HepG2 (cell line): ENCODE data around the gene SNUPN. TPM values are rescaled to one million over a fixed set of nuclear protein-coding genes. Genes with fewer than 3 reads are reported as not detected.
A peak's percentile ranks its signal among the peaks of the same experiment; 100 is the strongest.

Experiments used
- HDAC6 ChIP-seq: fragments of 200-600 bp; sonication (generic); IDR thresholded peaks from 2 replicates; pipeline ENCODE4 v1.7.0; 2017; ENCODE audit warnings: mild to moderate bottlenecking, antibody characterized with exemption, low read length, low read depth
- HMG20A ChIP-seq: IDR thresholded peaks from 2 replicates; pipeline ENCODE4 v1.6.1; 2016; ENCODE audit warnings: borderline replicate concordance
- MIER3 ChIP-seq: IDR thresholded peaks from 2 replicates; pipeline ENCODE4 v1.6.1; 2016; ENCODE audit warnings: missing compliant biosample characterization, borderline replicate concordance
- MLXIP ChIP-seq: sonication (generic); formaldehyde crosslinking; IDR thresholded peaks from 2 replicates; pipeline ENCODE4 v1.9.0; 2021; ENCODE audit warnings: missing genetic modification reagents, borderline replicate concordance
- NONO ChIP-seq, 2 experiments: fragments of 450-650 bp in 1 of 2; sonication (generic) in 1 of 2; formaldehyde crosslinking in 1 of 2; IDR thresholded peaks in 1 of 2; conservative IDR thresholded peaks in 1 of 2; 2 replicates each; pipeline versions ENCODE4 v1.6.1 to v1.8.0; 2017 to 2022; ENCODE audit warnings: mild to moderate bottlenecking in 1 of 2, missing genetic modification reagents in 1 of 2, moderate library complexity in 1 of 2
- NR3C1 ChIP-seq: sonication (generic); formaldehyde crosslinking; IDR thresholded peaks from 2 replicates; pipeline ENCODE4 v1.4.0; 2020; ENCODE audit warnings: missing genetic modification reagents
- PAWR ChIP-seq: sonication (generic); formaldehyde crosslinking; IDR thresholded peaks from 2 replicates; pipeline ENCODE4 v1.4.0; 2020; ENCODE audit warnings: missing genetic modification reagents, mild to moderate bottlenecking, borderline replicate concordance
- SCMH1 ChIP-seq: sonication (generic); formaldehyde crosslinking; IDR thresholded peaks from 2 replicates; pipeline ENCODE4 v1.9.0; 2021; ENCODE audit warnings: missing genetic modification reagents, mild to moderate bottlenecking, borderline replicate concordance
- TBL1XR1 ChIP-seq: fragments of 150-350 bp; IDR thresholded peaks from 2 replicates; pipeline ENCODE4 v1.6.1; 2014; ENCODE audit warnings: borderline replicate concordance, low read length; ENCODE audit not compliant: partially characterized antibody
- TEAD2 ChIP-seq: sonication (generic); formaldehyde crosslinking; IDR thresholded peaks from 2 replicates; pipeline ENCODE4 v1.9.0; 2021; ENCODE audit warnings: missing genetic modification reagents
- THAP11 ChIP-seq: IDR thresholded peaks from 2 replicates; pipeline ENCODE4 v1.6.1; 2016; ENCODE audit warnings: missing biosample characterization, missing genetic modification reagents
- TRIM24 ChIP-seq: sonication (generic); formaldehyde crosslinking; IDR thresholded peaks from 2 replicates; pipeline ENCODE4 v1.8.0; 2022; ENCODE audit warnings: mild to moderate bottlenecking, missing genetic modification reagents
- ZNF121 ChIP-seq: sonication (generic); formaldehyde crosslinking; IDR thresholded peaks from 2 replicates; pipeline ENCODE4 v1.5.0; 2020; ENCODE audit warnings: mild to moderate bottlenecking, missing genetic modification reagents
- ZNF138 ChIP-seq: sonication (generic); formaldehyde crosslinking; IDR thresholded peaks from 2 replicates; pipeline ENCODE4 v1.5.0; 2020; ENCODE audit warnings: mild to moderate bottlenecking, low read depth, missing genetic modification reagents
- ZNF275 ChIP-seq: sonication (generic); formaldehyde crosslinking; IDR thresholded peaks from 2 replicates; pipeline ENCODE4 v1.8.0; 2022; ENCODE audit warnings: missing genetic modification reagents, mild to moderate bottlenecking, inconsistent platforms, borderline replicate concordance
- ZNF563 ChIP-seq: sonication (generic); formaldehyde crosslinking; IDR thresholded peaks from 2 replicates; pipeline ENCODE4 v1.8.0; 2022; ENCODE audit warnings: mild to moderate bottlenecking, moderate library complexity, missing genetic modification reagents
- ZNF567 ChIP-seq: sonication (generic); formaldehyde crosslinking; IDR thresholded peaks from 2 replicates; pipeline ENCODE4 v1.8.1; 2023; ENCODE audit warnings: mild to moderate bottlenecking, missing genetic modification reagents, borderline replicate concordance
- ZNF747 ChIP-seq: sonication (generic); formaldehyde crosslinking; IDR thresholded peaks from 2 replicates; pipeline ENCODE4 v1.8.1; 2023; ENCODE audit warnings: missing genetic modification reagents, mild to moderate bottlenecking, borderline replicate concordance
- ZNF773 ChIP-seq: sonication (generic); formaldehyde crosslinking; IDR thresholded peaks from 2 replicates; pipeline ENCODE4 v1.4.0; 2020; ENCODE audit warnings: missing genetic modification reagents, borderline replicate concordance
- ZNF83 ChIP-seq: sonication (generic); formaldehyde crosslinking; IDR thresholded peaks from 2 replicates; pipeline ENCODE4 v1.4.0; 2020; ENCODE audit warnings: missing genetic modification reagents, mild to moderate bottlenecking, borderline replicate concordance
- ZSCAN31 ChIP-seq: sonication (generic); formaldehyde crosslinking; IDR thresholded peaks from 2 replicates; pipeline ENCODE4 v1.5.0; 2020; ENCODE audit warnings: low read depth, mild to moderate bottlenecking, missing genetic modification reagents
- ZZZ3 ChIP-seq: sonication (generic); formaldehyde crosslinking; IDR thresholded peaks from 2 replicates; pipeline ENCODE4 v1.4.0; 2020; ENCODE audit warnings: missing genetic modification reagents, mild to moderate bottlenecking, borderline replicate concordance
- polyA plus RNA-seq, 8 experiments: library from polyadenylated mRNA; depleted of rRNA in 3 of 8; stranded (reverse) in 7 of 8; unstranded in 1 of 8; fragments of >200 nt; fragmentation: Illumina TruSeq in 4 of 8; extraction: Trizol in 4 of 8; gene quantifications; 2 replicates each; pipeline versions ENCODE4 v1.2.1 to v1.2.3, GENCODE V29; 2011 to 2016; ENCODE audit warnings: low read depth in 4 of 8, missing spikeins in 1 of 8, mixed read lengths in 1 of 8; ENCODE audit not compliant: insufficient read depth in 1 of 8
- total RNA-seq, 5 experiments: library from RNA; depleted of rRNA; stranded (reverse); fragments of >200 nt; fragmentation: Illumina TruSeq; extraction: Trizol; gene quantifications; 2 replicates each; pipeline ENCODE4 v1.2.3, GENCODE V29; 2016; ENCODE audit warnings: low read depth in 1 of 5
- TF ChIP-seq, protein P1 (sequence below): IDR thresholded peaks from 2 replicates; pipeline ENCODE4 v1.6.1; 2016; ENCODE audit warnings: low read depth, borderline replicate concordance
- TF ChIP-seq, protein P2 (sequence below): sonication (generic); formaldehyde crosslinking; IDR thresholded peaks from 2 replicates; pipeline ENCODE4 v1.4.0; 2020; ENCODE audit warnings: missing genetic modification reagents

The SNUPN gene
- total and polyA plus RNA-seq, 2 of the 13 experiments (the other 11 are each of a cell fraction or from before 2014, with no cell fraction given), result 9.0 to 16.4 TPM

- no peak for TF ChIP-seq PAWR (CRISPR knock-in tag)
- no peak for TF ChIP-seq HDAC6
- TF ChIP-seq ZNF275 (CRISPR knock-in tag), result peak; percentile 38; the same call in 1 of the 2 replicates
- TF ChIP-seq TEAD2, result no peak; the same call in 1 of the 2 replicates
- no peak for TF ChIP-seq ZNF83 (CRISPR knock-in tag)
- no peak for TF ChIP-seq ZNF567
- TF ChIP-seq ZNF121, result 0 out of 2 replicates have a peak, but pooled peaks have one; percentile 7
- no peak for TF ChIP-seq ZNF773 (CRISPR knock-in tag)
- TF ChIP-seq, protein P1, sequence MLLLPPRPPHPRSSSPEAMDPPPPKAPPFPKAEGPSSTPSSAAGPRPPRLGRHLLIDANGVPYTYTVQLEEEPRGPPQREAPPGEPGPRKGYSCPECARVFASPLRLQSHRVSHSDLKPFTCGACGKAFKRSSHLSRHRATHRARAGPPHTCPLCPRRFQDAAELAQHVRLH (CRISPR knock-in tag), result peak; percentile 58; the same call in 1 of the 2 replicates
- TF ChIP-seq TRIM24, result no peak
- TF ChIP-seq ZNF747 (CRISPR knock-in tag), result no peak
- peak; percentile 76 for TF ChIP-seq MIER3 (CRISPR knock-in tag)
- TF ChIP-seq ZNF138, result peak; percentile 15; the same call in 1 of the 2 replicates
- peak; percentile 87 for TF ChIP-seq THAP11 (CRISPR knock-in tag)
- no peak for TF ChIP-seq MLXIP (CRISPR knock-in tag)
- TF ChIP-seq, protein P2, sequence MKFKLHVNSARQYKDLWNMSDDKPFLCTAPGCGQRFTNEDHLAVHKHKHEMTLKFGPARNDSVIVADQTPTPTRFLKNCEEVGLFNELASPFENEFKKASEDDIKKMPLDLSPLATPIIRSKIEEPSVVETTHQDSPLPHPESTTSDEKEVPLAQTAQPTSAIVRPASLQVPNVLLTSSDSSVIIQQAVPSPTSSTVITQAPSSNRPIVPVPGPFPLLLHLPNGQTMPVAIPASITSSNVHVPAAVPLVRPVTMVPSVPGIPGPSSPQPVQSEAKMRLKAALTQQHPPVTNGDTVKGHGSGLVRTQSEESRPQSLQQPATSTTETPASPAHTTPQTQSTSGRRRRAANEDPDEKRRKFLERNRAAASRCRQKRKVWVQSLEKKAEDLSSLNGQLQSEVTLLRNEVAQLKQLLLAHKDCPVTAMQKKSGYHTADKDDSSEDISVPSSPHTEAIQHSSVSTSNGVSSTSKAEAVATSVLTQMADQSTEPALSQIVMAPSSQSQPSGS (CRISPR knock-in tag), result peak; percentile 73; the same call in 1 of the 2 replicates
- TF ChIP-seq HMG20A (CRISPR knock-in tag), result no peak
- no peak for TF ChIP-seq TBL1XR1
- TF ChIP-seq ZSCAN31 (CRISPR knock-in tag), result no peak
- TF ChIP-seq SCMH1, result no peak
- no peak for TF ChIP-seq NR3C1 (CRISPR knock-in tag)
- TF ChIP-seq NONO (IDR thresholded peaks at IDR 0.05), result no peak
- TF ChIP-seq NONO (CRISPR knock-in tag; conservative IDR thresholded peaks at IDR 0.05), result peak; percentile 83
- 0 out of 2 replicates have a peak, but pooled peaks have one; percentile 33 for TF ChIP-seq ZZZ3 (CRISPR knock-in tag)
- peak; percentile 63; the same call in 1 of the 2 replicates for TF ChIP-seq ZNF563 (CRISPR knock-in tag)
Measured at GRCh38 chr15:75625542-75626347, at the start of gene SNUPN (continued).
